Keratinocyte (primary cell): ENCODE measurements around the gene SCN10A. TPM values are rescaled to one million over a fixed set of nuclear protein-coding genes. Genes with fewer than 3 reads are reported as not detected.

Experiments used
- DNase-seq: peaks from one replicate; pipeline ENCODE4 v3.0.0-alpha.2; 2011; ENCODE audit warnings: low read depth, missing footprints, low spot score
- FAIRE-seq: peaks from 2 replicates; lab custom pipeline; 2011; peaks lifted over from hg19 to GRCh38; lab: Jason Lieb, UNC
- H2AFZ ChIP-seq: 2 replicates; pipeline ENCODE4 v1.6.0; 2012; ENCODE audit warnings: low read length, control low read depth, inconsistent platforms; ENCODE audit not compliant: control insufficient read depth
- H3K27ac ChIP-seq: 2 replicates; pipeline ENCODE4 v1.5.1; 2011; ENCODE audit warnings: low read length; ENCODE audit not compliant: control insufficient read depth, insufficient read depth
- H3K27me3 ChIP-seq: 3 replicates; pipeline ENCODE4 v1.6.0; 2011; ENCODE audit warnings: low read length; ENCODE audit not compliant: control insufficient read depth, insufficient read depth; ENCODE audit errors: extremely low read depth
- H3K36me3 ChIP-seq, 2 experiments: 2 replicates in 1 of 2; 3 replicates in 1 of 2; pipeline ENCODE4 v1.5.1; 2011; ENCODE audit warnings: low read length in 2 of 2, mild to moderate bottlenecking in 1 of 2; ENCODE audit not compliant: control insufficient read depth in 2 of 2, insufficient read depth in 2 of 2; ENCODE audit errors: extremely low read depth in 1 of 2
- H3K4me1 ChIP-seq: 3 replicates; pipeline ENCODE4 v1.5.1; 2011; ENCODE audit warnings: low read length; ENCODE audit not compliant: control insufficient read depth, insufficient read depth; ENCODE audit errors: extremely low read depth
- H3K4me2 ChIP-seq: 3 replicates; pipeline ENCODE4 v1.6.0; 2011; ENCODE audit warnings: low read depth, low read length; ENCODE audit not compliant: control insufficient read depth, insufficient read depth; ENCODE audit errors: extremely low read depth
- H3K4me3 ChIP-seq, 3 experiments: fragments of 200-600 bp in 1 of 3; sonication (generic) in 1 of 3; 2 replicates in 2 of 3; 3 replicates in 1 of 3; pipeline ENCODE4 v1.5.1; 2011 to 2016; ENCODE audit warnings: low read length in 3 of 3, mild to moderate bottlenecking in 3 of 3, control low read depth in 2 of 3, inconsistent platforms in 1 of 3, low read depth in 1 of 3, mixed read lengths in 1 of 3, mixed run types in 1 of 3, moderate library complexity in 1 of 3; ENCODE audit not compliant: control insufficient read depth in 2 of 3, insufficient read depth in 2 of 3; ENCODE audit errors: extremely low read depth in 1 of 3
- H3K79me2 ChIP-seq: 2 replicates; pipeline ENCODE4 v1.6.0; 2012; ENCODE audit warnings: low read length; ENCODE audit not compliant: control insufficient read depth, insufficient read depth
- H3K9ac ChIP-seq: 3 replicates; pipeline ENCODE4 v1.6.0; 2011; ENCODE audit warnings: low read length; ENCODE audit not compliant: control insufficient read depth, insufficient read depth; ENCODE audit errors: extremely low read depth
- H3K9me1 ChIP-seq: 3 replicates; pipeline ENCODE4 v1.6.0; 2011; ENCODE audit warnings: low read length; ENCODE audit not compliant: control insufficient read depth, insufficient read depth; ENCODE audit errors: extremely low read depth
- H3K9me3 ChIP-seq: 2 replicates; pipeline ENCODE4 v1.5.1; 2012; ENCODE audit warnings: low read depth, low read length; ENCODE audit not compliant: control insufficient read depth
- H4K20me1 ChIP-seq: 3 replicates; pipeline ENCODE4 v1.6.0; 2011; ENCODE audit warnings: low read length; ENCODE audit not compliant: control insufficient read depth, insufficient read depth; ENCODE audit errors: extremely low read depth
- EZH2 ChIP-seq: IDR thresholded peaks from one replicate; pipeline ENCODE4 v1.6.1; 2012; ENCODE audit warnings: inconsistent platforms, mild to moderate bottlenecking, low read length, moderate library complexity
- dilution Hi-C: fragments of 300-500 bp; cut with MboI; formaldehyde crosslinking; loops from one replicate; pipeline ENCODE4 v1.7.0; 2020; ENCODE audit warnings: low sequenced_read_pairs; ENCODE audit not compliant: extremely low pct_ligation_motif_present
- polyA plus RNA-seq, 5 experiments: library from polyadenylated mRNA; depleted of rRNA in 3 of 5; stranded (reverse) in 3 of 5; stranded (forward) in 1 of 5; unstranded in 1 of 5; fragments of >200 nt; gene quantifications; 1 replicate in 1 of 5; 2 replicates in 3 of 5; 3 replicates in 1 of 5; pipeline versions ENCODE4 v1.2.1 to v1.2.3, GENCODE V29; 2011 to 2012; ENCODE audit warnings: missing spikeins in 2 of 5, low read depth in 1 of 5, low replicate concordance in 1 of 5
- TF ChIP-seq, protein P1 (sequence below), 3 experiments: IDR thresholded peaks in 1 of 3; conservative IDR thresholded peaks in 1 of 3; optimal IDR thresholded peaks in 1 of 3; 2 replicates in 2 of 3; 3 replicates in 1 of 3; pipeline versions ENCODE3 to v1.5.1; 2011; ENCODE audit warnings: low read length in 3 of 3, mild to moderate bottlenecking in 3 of 3, moderate library complexity in 2 of 3, control low read depth in 1 of 3, inconsistent platforms in 1 of 3; ENCODE audit not compliant: insufficient read depth in 2 of 3; ENCODE audit errors: extremely low read depth in 1 of 3

The SCN10A gene
- polyA plus RNA-seq, 1 donor (not counting 4 experiments of a cell fraction or from before 2014, with no cell fraction given): not detected

DNA sequence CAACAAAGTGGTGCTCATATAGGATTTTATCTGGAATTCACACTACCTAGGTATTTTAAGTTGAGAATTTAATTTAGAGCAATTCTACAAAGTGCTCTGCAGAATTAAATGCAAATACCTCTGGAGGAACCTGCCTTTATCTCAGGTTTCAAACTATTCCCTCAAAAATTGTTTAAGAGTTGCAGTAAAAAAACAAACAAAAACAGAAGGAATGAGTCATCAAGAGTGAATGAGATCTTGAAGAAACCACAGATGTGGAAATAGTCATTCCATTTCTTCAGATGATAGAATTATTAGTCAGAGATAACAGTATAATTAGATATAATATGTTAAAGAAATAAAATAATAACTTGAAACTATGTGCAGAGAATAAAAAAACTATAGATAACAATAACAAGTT, 85.7 kb downstream of the SCN10A start:
- peaks cover 10% of the 10 kb centered on the region for H3K27me3 ChIP-seq
- no peak overlapping the region for H3K27ac ChIP-seq
- TF ChIP-seq, protein P1, sequence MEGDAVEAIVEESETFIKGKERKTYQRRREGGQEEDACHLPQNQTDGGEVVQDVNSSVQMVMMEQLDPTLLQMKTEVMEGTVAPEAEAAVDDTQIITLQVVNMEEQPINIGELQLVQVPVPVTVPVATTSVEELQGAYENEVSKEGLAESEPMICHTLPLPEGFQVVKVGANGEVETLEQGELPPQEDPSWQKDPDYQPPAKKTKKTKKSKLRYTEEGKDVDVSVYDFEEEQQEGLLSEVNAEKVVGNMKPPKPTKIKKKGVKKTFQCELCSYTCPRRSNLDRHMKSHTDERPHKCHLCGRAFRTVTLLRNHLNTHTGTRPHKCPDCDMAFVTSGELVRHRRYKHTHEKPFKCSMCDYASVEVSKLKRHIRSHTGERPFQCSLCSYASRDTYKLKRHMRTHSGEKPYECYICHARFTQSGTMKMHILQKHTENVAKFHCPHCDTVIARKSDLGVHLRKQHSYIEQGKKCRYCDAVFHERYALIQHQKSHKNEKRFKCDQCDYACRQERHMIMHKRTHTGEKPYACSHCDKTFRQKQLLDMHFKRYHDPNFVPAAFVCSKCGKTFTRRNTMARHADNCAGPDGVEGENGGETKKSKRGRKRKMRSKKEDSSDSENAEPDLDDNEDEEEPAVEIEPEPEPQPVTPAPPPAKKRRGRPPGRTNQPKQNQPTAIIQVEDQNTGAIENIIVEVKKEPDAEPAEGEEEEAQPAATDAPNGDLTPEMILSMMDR (optimal IDR thresholded peaks at IDR 0.05 in 1 of 3, IDR thresholded peaks at IDR 0.05 in 1 of 3, conservative IDR thresholded peaks at IDR 0.05 in 1 of 3; ENCODE audit: extremely low read depth in 1 of 3, insufficient read depth in 2 of 3, low read length in 3 of 3): no peak
- no peaks in the 10 kb centered on the region for H3K4me1 ChIP-seq
- no peak overlapping the region for H2AFZ ChIP-seq
- H3K36me3 ChIP-seq: no peaks in the 10 kb centered on the region
- H3K4me3 ChIP-seq: no peak overlapping the region
- H3K9me3 ChIP-seq: no peaks in the 10 kb centered on the region
- H3K4me2 ChIP-seq: no peak overlapping the region
- H3K9ac ChIP-seq: no peak overlapping the region
- FAIRE-seq (no peak), DNase-seq (no peak)
- dilution Hi-C loops: no loop called here
- no peaks in the 10 kb centered on the region for H3K79me2 ChIP-seq
- H4K20me1 ChIP-seq: no peaks in the 10 kb centered on the region
- no peaks in the 10 kb centered on the region for H3K9me1 ChIP-seq

DNA sequence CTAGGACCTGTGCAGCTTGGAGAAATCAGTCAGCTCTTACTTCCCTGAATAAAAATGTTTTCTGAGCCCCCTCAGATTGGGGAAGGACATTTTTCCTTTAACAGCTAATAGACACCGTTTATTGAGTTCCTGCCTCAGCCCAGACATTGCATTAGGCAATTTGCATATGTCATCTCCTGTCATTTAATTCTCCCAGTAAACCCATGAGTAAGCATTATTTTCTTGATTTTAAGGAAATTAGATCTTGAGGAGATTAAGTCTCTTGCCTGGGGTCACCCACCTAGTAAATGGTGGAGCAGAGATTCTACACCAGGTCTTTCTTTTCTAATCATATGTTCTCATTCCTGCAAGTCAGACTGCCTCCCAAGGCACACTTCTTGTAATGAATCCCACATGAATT, 88.0 kb downstream of the SCN10A start:
- dilution Hi-C loops: no loop called here
- Histone ChIP-seq H3K36me3 (no peaks in the 10 kb centered on the region), H3K9me1 (no peaks in the 10 kb centered on the region), H2AFZ (no peak overlapping the region), H3K9me3 (no peaks in the 10 kb centered on the region), H3K79me2 (no peaks in the 10 kb centered on the region), H3K4me1 (no peaks in the 10 kb centered on the region), H3K27ac (no peak overlapping the region), H3K4me3 (no peak overlapping the region), H4K20me1 (no peaks in the 10 kb centered on the region), H3K9ac (no peak overlapping the region), H3K4me2 (no peak overlapping the region), H3K27me3 (peaks cover 10% of the 10 kb centered on the region)
- TF ChIP-seq, protein P1 (optimal IDR thresholded peaks at IDR 0.05 in 1 of 3, IDR thresholded peaks at IDR 0.05 in 1 of 3, conservative IDR thresholded peaks at IDR 0.05 in 1 of 3; ENCODE audit: extremely low read depth in 1 of 3, insufficient read depth in 2 of 3, low read length in 3 of 3): no peak
- no peak for TF ChIP-seq EZH2
- FAIRE-seq: no peak
- no peak for DNase-seq
